GM13976 (cell line): ENCODE data around the gene PLCB2.
A peak's percentile ranks its signal among the peaks of the same experiment; 100 is the strongest.

ENCODE experiments used
- DNase-seq: peaks from one replicate; pipeline ENCODE4 v3.0.0; 2012; ENCODE audit warnings: low spot score
- in situ Hi-C: fragments of 300-500 bp; cut with MboI; formaldehyde crosslinking; loops from one replicate; pipeline ENCODE4 v1.12.0; 2022; ENCODE audit warnings: low sequenced_read_pairs, mixed read lengths, inconsistent platforms; ENCODE audit not compliant: unreplicated experiment
- TF ChIP-seq, protein P1 (sequence below): IDR thresholded peaks from 2 replicates; pipeline ENCODE4 v1.5.1; 2012; ENCODE audit warnings: borderline replicate concordance, mild to moderate bottlenecking; ENCODE audit not compliant: insufficient read depth; ENCODE audit errors: extremely low read depth, missing control alignments, control extremely low read depth

Gene PLCB2

DNA sequence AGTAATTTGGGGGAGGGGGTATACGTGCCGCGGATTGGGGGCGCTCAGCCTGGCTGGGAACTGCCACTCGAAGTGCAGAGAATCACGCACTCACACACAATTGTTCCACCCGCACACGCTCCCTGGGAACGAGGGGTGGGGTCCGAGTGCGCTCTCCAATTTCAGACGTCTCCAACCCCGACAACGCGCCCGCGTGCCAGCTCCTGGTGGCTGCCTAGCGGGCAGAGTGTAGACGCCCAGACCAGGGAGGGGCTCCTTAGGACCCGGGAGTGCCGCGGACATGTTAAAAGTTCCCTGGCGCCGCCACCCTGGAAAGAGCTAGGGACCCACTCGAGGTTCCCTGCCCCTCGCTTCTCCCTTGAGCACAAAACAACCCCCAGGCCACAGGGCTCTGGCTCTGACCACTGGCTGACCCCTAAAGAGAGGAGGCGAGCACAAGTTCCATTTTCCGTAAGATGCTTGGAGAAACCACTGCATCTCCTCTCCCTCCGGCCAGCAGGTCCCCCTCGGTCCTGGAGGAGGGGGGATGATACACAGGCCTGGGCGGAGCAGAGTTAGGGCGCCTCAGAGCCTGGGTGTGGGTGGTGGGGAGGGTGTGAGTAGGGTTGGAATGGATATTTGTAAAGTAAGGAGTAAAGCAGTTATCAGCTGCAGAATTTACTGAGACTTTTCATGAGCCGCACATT, 24.0 kb downstream of the PLCB2 start:
- DNase-seq = no peak
- in situ Hi-C loops = no loop called here
- TF ChIP-seq, protein P1, sequence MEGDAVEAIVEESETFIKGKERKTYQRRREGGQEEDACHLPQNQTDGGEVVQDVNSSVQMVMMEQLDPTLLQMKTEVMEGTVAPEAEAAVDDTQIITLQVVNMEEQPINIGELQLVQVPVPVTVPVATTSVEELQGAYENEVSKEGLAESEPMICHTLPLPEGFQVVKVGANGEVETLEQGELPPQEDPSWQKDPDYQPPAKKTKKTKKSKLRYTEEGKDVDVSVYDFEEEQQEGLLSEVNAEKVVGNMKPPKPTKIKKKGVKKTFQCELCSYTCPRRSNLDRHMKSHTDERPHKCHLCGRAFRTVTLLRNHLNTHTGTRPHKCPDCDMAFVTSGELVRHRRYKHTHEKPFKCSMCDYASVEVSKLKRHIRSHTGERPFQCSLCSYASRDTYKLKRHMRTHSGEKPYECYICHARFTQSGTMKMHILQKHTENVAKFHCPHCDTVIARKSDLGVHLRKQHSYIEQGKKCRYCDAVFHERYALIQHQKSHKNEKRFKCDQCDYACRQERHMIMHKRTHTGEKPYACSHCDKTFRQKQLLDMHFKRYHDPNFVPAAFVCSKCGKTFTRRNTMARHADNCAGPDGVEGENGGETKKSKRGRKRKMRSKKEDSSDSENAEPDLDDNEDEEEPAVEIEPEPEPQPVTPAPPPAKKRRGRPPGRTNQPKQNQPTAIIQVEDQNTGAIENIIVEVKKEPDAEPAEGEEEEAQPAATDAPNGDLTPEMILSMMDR = no peak

DNA sequence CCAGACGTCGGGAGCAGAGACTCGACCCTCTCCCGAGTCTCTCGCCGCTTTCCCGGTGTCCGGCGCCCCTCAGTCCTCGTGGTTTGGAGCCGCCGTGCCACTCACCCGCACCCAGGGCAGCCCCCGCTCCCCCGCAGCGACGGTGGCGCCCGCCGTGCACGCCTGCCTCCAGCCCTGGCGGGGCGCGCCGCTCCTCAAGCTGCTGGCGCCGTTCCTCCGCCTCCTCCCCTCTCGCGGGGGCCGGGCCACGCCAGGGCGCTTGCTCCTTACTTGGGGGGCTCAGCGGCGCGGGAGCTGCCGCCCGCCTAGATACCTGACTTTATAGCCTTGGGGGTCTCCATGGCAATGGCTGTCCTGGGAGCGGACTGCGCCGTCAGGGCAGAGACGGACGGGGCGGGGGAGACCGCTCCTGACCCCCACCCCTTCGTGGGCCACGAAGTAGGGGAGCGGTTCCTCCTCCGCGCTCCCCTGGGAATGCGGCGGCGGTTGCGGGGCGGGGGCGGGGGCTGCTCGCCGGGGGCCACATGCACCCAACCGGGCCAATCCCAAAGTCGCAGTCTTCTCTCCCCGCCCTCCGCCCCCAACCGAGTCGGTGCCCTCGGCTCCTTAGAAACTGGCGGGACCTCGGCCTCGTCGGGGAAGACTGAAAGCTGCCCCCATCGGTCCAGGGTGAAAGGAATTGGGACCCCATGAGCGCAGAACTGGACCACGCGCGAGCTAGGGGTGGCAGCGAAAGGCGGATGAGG, 24.7 kb downstream of the PLCB2 start, which contains the start of gene ANKRD63:
ANKRD63 (minus strand) TSS at position 196 of the 746 bp plus-strand sequence. CDS start 478 bp downstream, outside the sequence.
- peak; percentile 75 for DNase-seq
- TF ChIP-seq, protein P1 = no peak
- in situ Hi-C loops = no loop called here

DNA sequence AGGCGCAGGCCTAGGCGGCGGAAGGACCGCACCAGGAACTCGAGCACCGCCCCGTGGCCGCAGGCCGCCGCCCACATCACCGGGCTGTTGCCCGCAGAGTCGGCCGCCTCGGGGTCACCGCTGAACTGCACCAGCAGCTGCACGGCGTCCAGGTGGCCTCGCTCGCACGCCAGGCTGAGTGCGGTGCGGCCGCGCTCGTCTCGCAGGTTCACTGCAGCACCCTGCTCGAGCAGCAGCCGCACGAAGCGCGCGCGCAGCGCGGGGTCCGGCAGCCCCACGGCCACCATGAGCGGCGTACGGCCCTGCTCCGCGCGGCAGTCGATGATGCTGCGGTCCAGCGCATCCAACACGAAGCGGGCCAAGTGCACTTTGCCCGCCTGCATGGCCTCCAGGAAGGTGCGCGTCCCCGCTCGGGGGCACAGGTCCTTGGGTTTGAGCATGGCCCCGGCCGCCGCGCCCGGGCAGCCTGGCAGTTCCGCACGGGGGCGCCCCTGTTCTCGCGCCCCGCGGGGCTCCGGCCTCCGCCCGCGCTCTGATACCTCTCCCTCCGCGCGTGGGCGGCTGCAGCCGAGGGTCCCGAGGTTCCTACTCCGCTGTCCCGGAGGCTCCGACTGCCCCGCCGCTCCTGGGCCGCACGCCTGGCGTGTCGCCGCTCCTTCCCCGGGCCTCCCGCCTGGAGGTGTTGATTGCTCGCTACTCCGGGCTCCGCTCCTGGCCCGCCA, 25.4 kb downstream of the PLCB2 start:
- DNase-seq = peak; percentile 78
- TF ChIP-seq, protein P1 = peak; percentile 66
- in situ Hi-C loops = no loop called here

DNA sequence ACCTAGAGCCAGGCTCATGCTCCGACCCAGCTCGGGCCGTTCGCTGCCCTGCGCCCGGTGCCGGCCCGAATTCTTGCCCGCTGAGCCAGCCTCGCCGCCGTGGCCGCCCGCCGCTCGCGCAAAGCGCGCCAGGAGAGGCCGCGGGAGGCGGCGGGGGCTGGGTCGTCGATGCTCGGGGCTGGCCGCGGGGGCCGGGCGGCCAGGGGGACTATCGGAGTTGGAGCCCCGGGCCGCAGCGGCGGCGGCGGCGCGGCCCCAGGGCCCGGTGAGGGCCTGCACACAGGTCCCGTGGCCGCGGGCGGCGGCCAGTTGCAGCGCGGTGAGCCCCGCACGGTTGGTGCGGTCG, 26.0 kb downstream of the PLCB2 start:
- no peak for DNase-seq
- TF ChIP-seq, protein P1 = no peak

DNA sequence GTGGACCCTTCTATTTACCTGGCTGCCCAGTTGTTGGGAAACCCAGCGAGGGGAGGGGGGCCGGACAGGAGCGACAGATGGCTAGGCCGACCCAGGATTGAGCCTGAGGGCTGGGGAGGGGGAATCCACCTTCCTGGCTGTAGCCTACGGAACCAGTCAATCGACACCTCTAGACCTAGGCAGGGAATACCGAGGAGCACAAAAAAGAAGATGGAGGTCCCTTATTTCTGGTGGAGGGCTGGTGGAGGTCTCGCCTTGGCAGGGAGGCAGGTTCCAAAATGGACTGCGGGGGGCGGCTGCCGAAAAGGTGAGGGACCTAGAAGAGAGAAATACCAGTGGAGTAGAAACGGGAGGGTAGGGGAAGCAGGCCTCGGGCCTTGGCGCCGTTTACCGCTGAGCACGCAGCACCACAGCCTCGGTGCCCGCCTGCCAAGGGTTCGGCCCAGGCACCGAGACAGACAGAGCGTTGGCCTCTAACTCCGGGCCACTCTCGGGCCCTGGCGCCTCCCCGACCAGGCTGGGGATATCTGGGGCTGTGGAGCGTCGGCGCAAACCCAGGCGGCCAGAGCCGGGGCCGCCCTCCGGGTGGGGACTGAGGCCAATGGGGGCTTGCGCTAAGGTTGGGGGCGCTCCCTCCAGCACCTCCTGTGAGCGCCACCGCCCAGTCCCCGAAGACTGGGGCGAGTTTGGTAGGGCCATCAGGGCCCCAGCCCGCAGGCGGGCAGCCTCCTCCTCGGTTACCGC, 26.5 kb downstream of the PLCB2 start:
- TF ChIP-seq, protein P1 = no peak
- in situ Hi-C loops = no loop called here
- no peak for DNase-seq

More for the DNA sequence above, 26.0 kb downstream of the PLCB2 start:
- in situ Hi-C loops = no loop called here

DNA sequence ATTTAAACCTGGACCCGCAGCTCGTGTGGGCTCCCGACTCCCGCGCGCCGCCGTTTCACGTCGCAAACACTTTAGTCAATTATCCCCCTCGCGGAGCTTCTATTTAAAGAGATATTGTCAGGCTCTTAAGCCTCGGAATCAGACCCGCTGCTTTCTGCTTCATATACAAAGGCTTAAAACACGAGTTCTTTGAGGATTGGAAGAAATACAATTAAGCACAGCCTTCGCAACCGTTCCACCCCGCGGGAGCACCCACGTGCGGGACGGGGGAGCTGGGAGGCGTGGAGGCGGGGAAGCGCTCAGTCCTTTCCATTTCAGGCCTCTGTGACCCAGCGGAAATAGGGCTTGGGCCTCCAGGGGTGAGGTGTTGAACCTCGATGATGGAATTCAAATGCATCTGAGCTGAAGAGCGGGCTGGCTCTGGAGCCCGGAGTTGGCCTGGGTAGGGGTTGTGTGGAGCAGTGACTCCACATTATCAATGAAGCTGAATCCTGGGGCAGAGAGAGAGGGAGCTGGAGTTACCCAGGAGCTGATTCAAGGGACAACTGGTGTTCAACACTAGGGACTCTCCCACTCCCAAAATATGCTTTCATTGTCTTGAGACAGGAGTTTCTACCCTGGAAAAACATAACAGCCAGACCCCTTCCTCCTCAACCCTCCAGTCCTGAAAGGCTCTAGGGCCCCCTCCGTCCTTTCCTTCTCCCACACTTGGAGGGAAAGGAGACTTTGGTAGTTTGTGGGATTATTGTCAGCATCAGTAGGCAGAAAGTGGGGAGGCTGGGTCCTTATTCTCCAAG, 27.3 kb downstream of the PLCB2 start:
- no peak for DNase-seq
- TF ChIP-seq, protein P1 = no peak
- in situ Hi-C loops = no loop called here
